Memory B cell (primary cell): ENCODE data around the gene ADAMTSL1.

Experiments used
- ATAC-seq: fragments of 150-1000 bp; cut with Tn5 transposase; 2 replicates; pipeline ENCODE4 v1.10.0; 2021; ENCODE audit warnings: low read depth, mild to moderate bottlenecking, moderate library complexity
- DNase-seq, 2 donors: peaks; one replicate each; pipeline ENCODE4 v3.0.0; 2022; ENCODE audit warnings: low spot score in 2 of 2
- H3K27ac Mint-ChIP-seq: one replicate; pipeline ENCODE4 v1.8.0; 2022; ENCODE audit warnings: mild to moderate bottlenecking, moderate library complexity, mixed read lengths
- H3K27me3 Mint-ChIP-seq: one replicate; pipeline ENCODE4 v1.8.0; 2022; ENCODE audit warnings: mixed read lengths
- H3K36me3 Mint-ChIP-seq: one replicate; pipeline ENCODE4 v1.8.0; 2022; ENCODE audit warnings: mild to moderate bottlenecking, mixed read lengths
- H3K4me1 Mint-ChIP-seq: one replicate; pipeline ENCODE4 v1.8.0; 2022; ENCODE audit warnings: mixed read lengths
- H3K4me3 Mint-ChIP-seq: one replicate; pipeline ENCODE4 v1.8.0; 2022; ENCODE audit warnings: mild to moderate bottlenecking, moderate library complexity, mixed read lengths
- H3K9me3 Mint-ChIP-seq: one replicate; pipeline ENCODE4 v1.8.0; 2022; ENCODE audit warnings: mixed read lengths

The ADAMTSL1 gene

DNA sequence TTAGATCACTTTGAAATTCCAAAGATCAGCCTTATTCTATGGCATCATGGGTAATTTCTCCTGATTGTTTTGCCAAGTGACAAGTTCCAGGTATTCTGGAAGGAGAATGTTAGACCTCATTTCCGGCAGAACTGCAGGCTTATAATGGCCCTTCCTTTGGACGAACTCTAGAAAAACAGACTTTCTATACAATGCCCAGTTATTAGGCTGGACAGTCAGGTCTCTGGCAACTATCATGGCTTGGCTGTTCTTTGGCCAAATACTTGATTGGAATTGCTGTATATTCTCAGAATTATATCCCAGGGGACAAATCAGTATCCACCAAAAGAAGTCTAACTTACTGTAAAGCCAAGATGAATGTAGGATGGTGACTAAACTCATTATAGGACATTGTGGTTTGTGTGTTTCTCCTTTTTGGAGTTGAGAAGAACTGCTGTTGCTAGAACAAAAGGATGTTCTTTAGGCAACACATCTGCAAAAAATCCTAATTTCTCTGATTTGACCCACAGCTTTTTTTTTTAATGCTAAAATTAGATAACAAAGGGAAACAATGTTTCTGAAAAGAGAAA lies 69.0 kb downstream of the ADAMTSL1 start:
- Mint-ChIP-seq H3K4me3 (no peak overlapping the region), H3K36me3 (no peaks in the 10 kb centered on the region), H3K27ac (no peak overlapping the region), H3K4me1 (no peaks in the 10 kb centered on the region), H3K27me3 (no peaks in the 10 kb centered on the region), H3K9me3 (peaks cover under 1% of the 10 kb centered on the region)
- no peak for ATAC-seq
- no peak for DNase-seq

DNA sequence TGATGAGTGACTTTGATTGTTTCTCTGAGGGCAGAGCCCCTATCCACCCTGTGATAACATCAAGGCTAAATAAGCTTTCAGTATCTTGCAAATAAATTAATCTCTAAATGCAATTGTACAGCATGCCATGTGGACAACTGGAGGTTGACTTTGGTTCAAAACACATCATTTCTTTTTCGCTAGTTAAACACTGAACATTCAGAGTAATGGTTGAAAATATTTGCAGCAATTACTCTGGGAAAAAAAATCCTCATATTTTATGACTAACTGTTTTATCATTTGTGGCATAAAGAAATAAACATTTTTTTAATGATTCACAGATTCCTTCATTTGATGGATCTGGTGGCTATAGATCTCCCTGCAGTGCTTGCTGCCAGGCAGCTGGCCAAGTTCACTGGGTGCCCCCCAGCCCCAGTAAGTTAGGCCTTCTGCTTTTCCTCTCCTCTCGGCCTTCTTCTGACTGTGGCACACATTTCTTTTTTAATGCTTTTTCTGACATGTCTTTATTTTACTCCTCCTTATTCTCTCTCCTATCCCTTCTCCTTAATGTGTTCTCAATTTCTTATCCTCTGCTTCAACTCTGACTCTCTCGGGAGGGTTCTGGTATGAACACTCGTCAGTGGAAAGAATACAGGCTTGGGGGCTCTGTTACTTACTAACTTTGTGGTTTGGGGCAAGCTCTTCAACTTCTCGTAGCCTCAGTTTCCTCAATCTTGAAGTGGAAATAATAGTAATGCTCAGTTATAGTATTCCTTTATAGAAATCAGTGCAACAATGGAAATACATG lies 69.6 kb downstream of the ADAMTSL1 start:
- Mint-ChIP-seq H3K27ac (no peak overlapping the region), H3K36me3 (no peaks in the 10 kb centered on the region), H3K4me3 (no peak overlapping the region), H3K4me1 (no peaks in the 10 kb centered on the region), H3K9me3 (no peaks in the 10 kb centered on the region), H3K27me3 (no peaks in the 10 kb centered on the region)
- DNase-seq (no peak), ATAC-seq (no peak)

DNA sequence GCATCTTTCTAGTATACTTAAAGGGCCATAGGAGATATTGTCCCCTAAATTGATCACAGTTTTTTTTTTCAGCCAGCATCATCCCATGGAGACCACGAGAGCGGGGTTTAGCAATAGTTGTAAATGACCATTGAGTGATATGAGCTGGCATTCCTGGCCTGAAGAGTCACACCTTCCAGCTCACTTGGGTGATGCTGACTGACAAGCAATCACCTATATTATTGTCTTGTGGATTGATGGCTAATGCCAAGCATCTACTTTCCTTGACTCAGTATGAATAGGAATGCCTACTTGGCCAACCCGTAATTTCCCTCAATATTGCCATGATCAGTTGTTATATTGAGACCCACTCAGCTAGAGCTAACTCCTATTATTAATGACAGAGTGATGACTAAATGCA lies 70.5 kb downstream of the ADAMTSL1 start:
- H3K4me1 Mint-ChIP-seq: no peaks in the 10 kb centered on the region
- no peak overlapping the region for H3K27ac Mint-ChIP-seq
- no peak for DNase-seq
- no peak for ATAC-seq
- no peaks in the 10 kb centered on the region for H3K9me3 Mint-ChIP-seq
- H3K4me3 Mint-ChIP-seq: no peak overlapping the region
- H3K36me3 Mint-ChIP-seq: no peaks in the 10 kb centered on the region
- no peaks in the 10 kb centered on the region for H3K27me3 Mint-ChIP-seq

- ATAC-seq (no peak), DNase-seq (no peak)
- no peaks in the 10 kb centered on the region for H3K9me3 Mint-ChIP-seq
- no peak overlapping the region for H3K27ac Mint-ChIP-seq
- H3K36me3 Mint-ChIP-seq: no peaks in the 10 kb centered on the region
- H3K4me3 Mint-ChIP-seq: no peak overlapping the region
- no peaks in the 10 kb centered on the region for H3K27me3 Mint-ChIP-seq
- no peaks in the 10 kb centered on the region for H3K4me1 Mint-ChIP-seq
Measured at GRCh38 chr9:18545636-18546360, 71.8 kb downstream of the ADAMTSL1 start.

- Mint-ChIP-seq H3K27ac (no peak overlapping the region), H3K9me3 (peaks cover 1% of the 10 kb centered on the region), H3K36me3 (no peaks in the 10 kb centered on the region), H3K4me3 (no peak overlapping the region), H3K27me3 (no peaks in the 10 kb centered on the region), H3K4me1 (no peaks in the 10 kb centered on the region)
- no peak for ATAC-seq
- DNase-seq: no peak
Measured at GRCh38 chr9:18548456-18548855, 74.5 kb downstream of the ADAMTSL1 start.

GRCh38 chr9:18549772-18550171 lies 75.8 kb downstream of the ADAMTSL1 start:
- Mint-ChIP-seq H3K9me3 (peaks cover 3% of the 10 kb centered on the region), H3K4me1 (no peaks in the 10 kb centered on the region), H3K36me3 (no peaks in the 10 kb centered on the region), H3K27ac (no peak overlapping the region), H3K4me3 (no peak overlapping the region), H3K27me3 (no peaks in the 10 kb centered on the region)
- no peak for DNase-seq
- no peak for ATAC-seq

- H3K27ac Mint-ChIP-seq: no peak overlapping the region
- no peaks in the 10 kb centered on the region for H3K4me1 Mint-ChIP-seq
- H3K36me3 Mint-ChIP-seq: no peaks in the 10 kb centered on the region
- no peak overlapping the region for H3K4me3 Mint-ChIP-seq
- H3K27me3 Mint-ChIP-seq: no peaks in the 10 kb centered on the region
- DNase-seq (no peak), ATAC-seq (no peak)
- H3K9me3 Mint-ChIP-seq: peaks cover 3% of the 10 kb centered on the region
Measured at GRCh38 chr9:18550286-18550685, 76.3 kb downstream of the ADAMTSL1 start.

DNA sequence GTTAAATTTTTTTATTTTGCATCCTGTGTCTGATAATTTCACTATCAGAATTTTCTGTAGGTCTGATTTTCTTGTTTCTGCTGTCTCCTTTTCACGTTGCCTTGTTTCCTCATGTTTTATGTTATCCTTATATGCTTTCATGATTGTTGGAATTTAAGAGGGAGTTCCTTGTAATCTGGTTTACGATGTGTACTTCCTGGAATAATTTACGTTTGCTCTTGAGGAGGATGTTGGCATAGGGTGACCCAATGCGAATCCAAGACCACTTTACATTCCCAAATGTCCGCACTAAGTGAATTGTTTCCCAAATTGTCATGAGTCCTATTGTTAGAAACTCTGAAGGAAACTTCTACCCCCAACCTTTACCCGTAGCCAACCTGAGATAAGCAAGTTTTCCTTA lies 80.3 kb downstream of the ADAMTSL1 start:
- H3K27ac Mint-ChIP-seq: no peak overlapping the region
- H3K4me1 Mint-ChIP-seq: no peaks in the 10 kb centered on the region
- peaks cover 5% of the 10 kb centered on the region for H3K9me3 Mint-ChIP-seq
- DNase-seq (no peak), ATAC-seq (no peak)
- no peaks in the 10 kb centered on the region for H3K36me3 Mint-ChIP-seq
- H3K4me3 Mint-ChIP-seq: no peak overlapping the region
- H3K27me3 Mint-ChIP-seq: no peaks in the 10 kb centered on the region

- no peak overlapping the region for H3K4me3 Mint-ChIP-seq
- H3K4me1 Mint-ChIP-seq: no peaks in the 10 kb centered on the region
Measured at GRCh38 chr9:18555105-18555883, 81.3 kb downstream of the ADAMTSL1 start.

DNA sequence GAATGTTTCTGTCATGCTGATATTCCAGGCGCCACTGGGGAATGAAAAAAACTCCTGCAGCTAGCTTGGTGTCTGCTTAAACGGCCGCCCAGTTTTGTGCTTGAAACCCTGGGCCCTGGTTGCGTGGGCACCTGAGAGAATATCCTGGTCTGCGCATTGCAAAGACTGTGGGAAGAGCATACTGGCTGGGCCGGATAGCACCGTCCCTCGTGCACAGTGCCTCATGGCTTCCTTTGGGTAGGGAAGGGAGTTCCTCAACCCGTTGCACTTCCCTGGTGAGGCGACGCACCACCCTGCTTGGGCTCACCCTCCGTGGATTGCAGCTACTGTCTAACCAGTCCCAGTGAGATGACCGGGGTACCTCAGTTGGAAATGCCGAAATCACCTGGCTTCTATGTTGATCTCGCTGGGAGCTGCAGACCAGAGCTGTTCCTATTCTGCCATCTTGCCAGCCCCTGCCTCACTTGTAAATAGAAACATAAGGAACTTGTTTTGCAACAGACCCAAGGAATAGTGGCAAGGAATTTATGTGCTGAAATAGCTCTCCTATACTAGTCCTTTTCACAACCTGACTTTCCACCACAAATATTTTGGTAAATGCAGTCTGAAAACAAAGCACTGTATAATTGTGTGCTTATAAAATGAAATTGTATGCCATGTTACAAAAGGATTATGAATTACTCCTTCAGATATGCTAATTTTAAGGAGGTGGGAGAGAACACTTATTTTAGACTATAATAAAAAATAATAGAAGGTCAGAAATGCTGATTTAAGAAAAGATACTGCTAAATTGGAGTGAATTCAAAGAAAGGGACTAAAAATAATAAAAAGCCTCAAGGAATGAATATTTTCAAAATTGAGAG lies 90.3 kb downstream of the ADAMTSL1 start:
- Mint-ChIP-seq H3K9me3 (peaks cover 10% of the 10 kb centered on the region), H3K4me3 (no peak overlapping the region), H3K36me3 (no peaks in the 10 kb centered on the region), H3K27me3 (no peaks in the 10 kb centered on the region), H3K4me1 (no peaks in the 10 kb centered on the region), H3K27ac (no peak overlapping the region)
- no peak for DNase-seq
- no peak for ATAC-seq

More at GRCh38 chr9:18555105-18555883, 81.3 kb downstream of the ADAMTSL1 start:
- DNase-seq: no peak
- Mint-ChIP-seq H3K9me3 (peaks cover 7% of the 10 kb centered on the region), H3K27ac (no peak overlapping the region), H3K36me3 (no peaks in the 10 kb centered on the region), H3K27me3 (no peaks in the 10 kb centered on the region)
- ATAC-seq: no peak

- H3K9me3 Mint-ChIP-seq: peaks cover 5% of the 10 kb centered on the region
- no peak overlapping the region for H3K4me3 Mint-ChIP-seq
- no peaks in the 10 kb centered on the region for H3K4me1 Mint-ChIP-seq
- H3K27ac Mint-ChIP-seq: no peak overlapping the region
- no peaks in the 10 kb centered on the region for H3K27me3 Mint-ChIP-seq
- DNase-seq (no peak), ATAC-seq (no peak)
- no peaks in the 10 kb centered on the region for H3K36me3 Mint-ChIP-seq
Measured at GRCh38 chr9:18566121-18566520, 92.2 kb downstream of the ADAMTSL1 start.

DNA sequence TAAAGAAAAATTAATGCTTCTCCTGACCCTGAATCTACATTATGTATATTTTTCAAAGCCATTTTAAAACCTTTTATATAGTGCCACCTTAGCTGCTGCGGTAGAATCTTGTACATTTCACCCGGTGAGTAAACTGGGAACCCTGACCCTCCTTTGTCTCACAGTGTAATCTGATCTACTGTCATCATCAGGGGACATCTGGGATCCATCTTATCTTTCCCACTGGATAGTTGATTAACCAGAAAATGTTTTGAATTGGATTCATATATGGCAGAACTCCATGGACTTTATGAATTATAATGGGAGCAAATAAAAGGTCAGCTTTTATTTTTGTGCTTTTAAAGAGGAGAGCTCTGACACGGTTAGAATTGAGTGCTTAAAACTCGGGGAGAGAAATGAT lies 95.0 kb downstream of the ADAMTSL1 start:
- DNase-seq: no peak
- Mint-ChIP-seq H3K9me3 (peaks cover 2% of the 10 kb centered on the region), H3K36me3 (no peaks in the 10 kb centered on the region), H3K4me3 (no peak overlapping the region), H3K27ac (no peak overlapping the region), H3K4me1 (no peaks in the 10 kb centered on the region), H3K27me3 (no peaks in the 10 kb centered on the region)
- ATAC-seq: no peak

DNA sequence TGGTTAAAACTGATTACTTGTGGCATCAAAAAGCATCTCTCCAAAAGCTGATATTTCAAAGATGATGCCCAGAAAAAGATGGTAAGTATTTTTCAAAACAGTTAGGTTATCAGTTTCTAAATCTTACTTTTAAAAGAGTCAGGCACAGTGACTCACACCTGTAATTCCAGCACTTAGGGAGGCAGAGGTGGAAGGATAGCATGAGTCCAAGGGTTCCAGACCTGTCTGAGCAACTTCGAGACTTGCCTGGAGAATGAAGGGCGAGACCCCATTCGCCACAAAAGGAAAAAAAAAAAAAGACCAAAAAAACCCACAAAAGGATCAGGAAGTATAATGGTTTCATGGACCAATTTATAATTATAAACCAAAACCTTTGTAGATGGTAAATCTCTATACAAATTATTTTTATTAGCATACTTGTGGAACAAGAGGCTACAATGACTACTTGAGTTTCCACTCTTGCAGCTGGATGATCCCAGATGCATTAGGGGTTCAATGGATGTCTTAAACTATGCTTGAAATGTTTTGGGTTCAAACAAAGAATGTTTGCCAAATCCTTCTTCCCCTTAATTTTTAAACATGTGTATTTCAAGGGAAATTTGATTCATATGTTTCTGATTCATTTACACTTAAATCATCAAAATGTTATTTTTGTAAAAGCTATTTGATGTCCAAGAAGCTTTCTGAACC lies 96.1 kb downstream of the ADAMTSL1 start:
- Mint-ChIP-seq H3K27me3 (no peaks in the 10 kb centered on the region), H3K4me1 (no peaks in the 10 kb centered on the region), H3K36me3 (no peaks in the 10 kb centered on the region), H3K4me3 (no peak overlapping the region), H3K9me3 (peaks cover 2% of the 10 kb centered on the region), H3K27ac (no peak overlapping the region)
- no peak for DNase-seq
- ATAC-seq: no peak
